H9 (cell line): ENCODE measurements around the gene AKT1. TPM values are rescaled to one million over a fixed set of nuclear protein-coding genes. Genes with fewer than 3 reads are reported as not detected.

Experiments
- DNase-seq: peaks from one replicate; pipeline ENCODE4 v3.0.0-alpha.2; 2017
- H2AFZ ChIP-seq: one replicate; pipeline ENCODE4 v1.6.1; 2013; ENCODE audit warnings: mild to moderate bottlenecking, low read length, control low read depth, moderate library complexity
- H2AK5ac ChIP-seq: 2 replicates; pipeline ENCODE4 v1.6.1; 2013; ENCODE audit warnings: low read length, control low read depth, mixed read lengths; ENCODE audit not compliant: insufficient read length
- H2BK120ac ChIP-seq: one replicate; pipeline ENCODE4 v1.6.1; 2013; ENCODE audit warnings: low read depth, mild to moderate bottlenecking, low read length, control low read depth, inconsistent platforms; ENCODE audit not compliant: poor library complexity, severe bottlenecking
- H2BK12ac ChIP-seq: 2 replicates; pipeline ENCODE4 v1.6.1; 2013; ENCODE audit warnings: low read length, control low read depth, mixed read lengths, low read depth; ENCODE audit not compliant: insufficient read length
- H2BK15ac ChIP-seq: 2 replicates; pipeline ENCODE4 v1.6.1; 2013; ENCODE audit warnings: low read depth, low read length, control low read depth
- H2BK20ac ChIP-seq: one replicate; pipeline ENCODE4 v1.6.1; 2013; ENCODE audit warnings: low read depth, mild to moderate bottlenecking, low read length, control low read depth, inconsistent platforms; ENCODE audit not compliant: poor library complexity, severe bottlenecking
- H2BK5ac ChIP-seq: 2 replicates; pipeline ENCODE4 v1.6.1; 2013; ENCODE audit warnings: low read length, control low read depth, mixed read lengths; ENCODE audit not compliant: insufficient read length
- H3K14ac ChIP-seq: 2 replicates; pipeline ENCODE4 v1.6.1; 2013; ENCODE audit warnings: low read length, control low read depth; ENCODE audit not compliant: insufficient read depth
- H3K18ac ChIP-seq: 2 replicates; pipeline ENCODE4 v1.6.1; 2013; ENCODE audit warnings: low read depth, mild to moderate bottlenecking, mixed read lengths, low read length, control low read depth; ENCODE audit not compliant: insufficient read length
- H3K23ac ChIP-seq: 2 replicates; pipeline ENCODE4 v1.6.1; 2013; ENCODE audit warnings: low read length, control low read depth, mixed read lengths, low read depth; ENCODE audit not compliant: insufficient read length
- H3K23me2 ChIP-seq: 2 replicates; pipeline ENCODE4 v1.6.1; 2013; ENCODE audit warnings: low read depth, mild to moderate bottlenecking, mixed read lengths, low read length, control low read depth; ENCODE audit not compliant: insufficient read length, poor library complexity, severe bottlenecking
- H3K27ac ChIP-seq: 2 replicates; pipeline ENCODE4 v1.5.1; 2013; ENCODE audit warnings: low read length, control low read depth, mixed read lengths, low read depth; ENCODE audit not compliant: insufficient read length
- H3K27me3 ChIP-seq: 2 replicates; pipeline ENCODE4 v1.6.1; 2013; ENCODE audit warnings: low read length, control low read depth, inconsistent platforms; ENCODE audit not compliant: insufficient read depth
- H3K4ac ChIP-seq: 2 replicates; pipeline ENCODE4 v1.6.1; 2013; ENCODE audit warnings: low read depth, mild to moderate bottlenecking, control low read depth, inconsistent platforms, low read length, moderate library complexity
- H3K4me1 ChIP-seq: 2 replicates; pipeline ENCODE4 v1.6.1; 2013; ENCODE audit warnings: low read length, control low read depth, inconsistent platforms; ENCODE audit not compliant: insufficient read depth
- H3K4me2 ChIP-seq: 2 replicates; pipeline ENCODE4 v1.6.1; 2013; ENCODE audit warnings: low read length, control low read depth, mixed read lengths; ENCODE audit not compliant: insufficient read length, insufficient read depth
- H3K56ac ChIP-seq: 2 replicates; pipeline ENCODE4 v1.6.1; 2013; ENCODE audit warnings: low read depth, mild to moderate bottlenecking, mixed read lengths, low read length, control low read depth; ENCODE audit not compliant: insufficient read length
- H3K79me1 ChIP-seq: 2 replicates; pipeline ENCODE4 v1.6.1; 2013; ENCODE audit warnings: low read depth, mild to moderate bottlenecking, moderate library complexity, low read length, control low read depth, inconsistent platforms; ENCODE audit not compliant: insufficient read depth, poor library complexity, severe bottlenecking
- H3K79me2 ChIP-seq: 2 replicates; pipeline ENCODE4 v1.6.1; 2013; ENCODE audit warnings: low read length, control low read depth, inconsistent platforms; ENCODE audit not compliant: insufficient read depth
- H3K9ac ChIP-seq: 2 replicates; pipeline ENCODE4 v1.6.1; 2013; ENCODE audit warnings: low read length, control low read depth, mixed read lengths; ENCODE audit not compliant: insufficient read length; ENCODE audit errors: extremely low read depth
- H3K9me3 ChIP-seq: one replicate; pipeline ENCODE4 v1.6.1; 2013; ENCODE audit warnings: low read depth, low read length, inconsistent platforms; ENCODE audit not compliant: control insufficient read depth
- H3T11ph ChIP-seq: one replicate; pipeline ENCODE4 v1.6.1; 2013; ENCODE audit warnings: mild to moderate bottlenecking, low read length, control low read depth, inconsistent platforms
- H4K20me1 ChIP-seq: one replicate; pipeline ENCODE4 v1.6.1; 2013; ENCODE audit not compliant: control insufficient read depth, insufficient read length, insufficient read depth
- H4K5ac ChIP-seq: 2 replicates; pipeline ENCODE4 v1.6.1; 2013; ENCODE audit warnings: low read depth, mild to moderate bottlenecking, mixed read lengths, low read length, control low read depth; ENCODE audit not compliant: insufficient read length
- H4K8ac ChIP-seq: replicated peaks from 2 replicates; pipeline ENCODE4 v1.6.1; 2013; ENCODE audit warnings: low read length, control low read depth, mixed read lengths, low read depth; ENCODE audit not compliant: insufficient read length
- H4K91ac ChIP-seq: 2 replicates; pipeline ENCODE4 v1.6.1; 2013; ENCODE audit warnings: low read depth, mild to moderate bottlenecking, moderate library complexity, mixed read lengths, low read length, control low read depth; ENCODE audit not compliant: insufficient read length
- H3K27ac Mint-ChIP-seq, 3 experiments: 2 replicates in 2 of 3; 3 replicates in 1 of 3; pipeline ENCODE4 v1.8.0; 2020 to 2021; ENCODE audit warnings: mixed read lengths in 3 of 3, mild to moderate bottlenecking in 1 of 3, moderate library complexity in 1 of 3
- H3K27me3 Mint-ChIP-seq: 2 replicates; pipeline ENCODE4 v1.8.0; 2021; ENCODE audit warnings: low read depth, mild to moderate bottlenecking, moderate library complexity, mixed read lengths
- H3K36me3 Mint-ChIP-seq, 3 experiments: 2 replicates in 2 of 3; 3 replicates in 1 of 3; pipeline ENCODE4 v1.8.0; 2020 to 2021; ENCODE audit warnings: low read depth in 3 of 3, mixed read lengths in 3 of 3; ENCODE audit not compliant: insufficient read depth in 1 of 3
- H3K4me1 Mint-ChIP-seq, 2 experiments: 2 replicates each; pipeline ENCODE4 v1.8.0; 2020; ENCODE audit warnings: mixed read lengths in 2 of 2
- H3K4me3 Mint-ChIP-seq, 2 experiments: 2 replicates in 1 of 2; 3 replicates in 1 of 2; pipeline ENCODE4 v1.8.0; 2020 to 2021; ENCODE audit warnings: mild to moderate bottlenecking in 2 of 2, mixed read lengths in 2 of 2, moderate library complexity in 1 of 2
- H3K9me3 Mint-ChIP-seq, 2 experiments: 2 replicates in 1 of 2; 3 replicates in 1 of 2; pipeline ENCODE4 v1.8.0; 2020; ENCODE audit warnings: mild to moderate bottlenecking in 2 of 2, mixed read lengths in 2 of 2, moderate library complexity in 1 of 2
- CTCF ChIP-seq: fragments of 200-600 bp; sonication (generic); conservative IDR thresholded peaks from 3 replicates; pipeline ENCODE4 v1.8.0; 2021; ENCODE audit warnings: antibody characterized with exemption, mild to moderate bottlenecking
- WGBS: extraction: QIAGEN DNeasy Blood & Tissue Kit; methylation state at CpG from one replicate; pipeline ENCODE4 v1.1.7; 2013; ENCODE audit warnings: missing lambda C conversion rate, low lambda C conversion rate, mixed read lengths; ENCODE audit not compliant: insufficient read length; ENCODE audit errors: extremely low coverage; 5-methylcytosine and 5-hydroxymethylcytosine counted together
- total RNA-seq: library from RNA; stranded (reverse); gene quantifications from 2 replicates; pipeline ENCODE4 v1.2.1, GENCODE V29; 2021

Gene AKT1
- total RNA-seq, 1 experiment from 2014 or later: 101 TPM

- H3K27ac ChIP-seq: no peak overlapping the region
- H3K14ac ChIP-seq: no peak overlapping the region
- H3K4ac ChIP-seq: no peak overlapping the region
- H3K56ac ChIP-seq: no peak overlapping the region
- H3K4me1 ChIP-seq: no peaks in the 10 kb centered on the region
- H3K4me1 Mint-ChIP-seq: peaks cover 24 to 28% of the 10 kb centered on the region in 2 experiments
- no peak overlapping the region for H3K27ac Mint-ChIP-seq
- no peak overlapping the region for H2BK5ac ChIP-seq
- H3K23ac ChIP-seq: no peak overlapping the region
- H2BK20ac ChIP-seq: no peak overlapping the region
- peaks cover 6 to 10% of the 10 kb centered on the region in 2 experiments; a peak in 3 of 5 replicates for H3K9me3 Mint-ChIP-seq
- H3K18ac ChIP-seq: no peak overlapping the region
- H3K79me2 ChIP-seq: no peaks in the 10 kb centered on the region; the same call in 1 of the 2 replicates
- H4K20me1 ChIP-seq: no peaks in the 10 kb centered on the region
- no peaks in the 10 kb centered on the region for H3K9me3 ChIP-seq
- DNase-seq: no peak
- H3K4me2 ChIP-seq: no peak overlapping the region
- H3K4me3 Mint-ChIP-seq: no peak overlapping the region; a peak in 1 of 5 replicates
- no peak overlapping the region for H3T11ph ChIP-seq
- no peak overlapping the region for H2BK12ac ChIP-seq
- no peak overlapping the region for H4K5ac ChIP-seq
- no CpG with 5 or more reads among the region's 3 CpGs for WGBS
- peaks cover 2% of the 10 kb centered on the region for H3K23me2 ChIP-seq
- no peak overlapping the region for H2AK5ac ChIP-seq
- no peak overlapping the region for H4K91ac ChIP-seq
- no peak overlapping the region for H2BK120ac ChIP-seq
- no peak overlapping the region for H2AFZ ChIP-seq
- H4K8ac ChIP-seq: no peak overlapping the region
- H3K36me3 Mint-ChIP-seq: peaks cover 17 to 43% (median 41%) of the 10 kb centered on the region in 3 experiments
- H3K79me1 ChIP-seq: no peaks in the 10 kb centered on the region
- H2BK15ac ChIP-seq: no peak overlapping the region
- TF ChIP-seq CTCF: no peak
- no peak overlapping the region for H3K9ac ChIP-seq
- H3K27me3 ChIP-seq: no peaks in the 10 kb centered on the region
- H3K27me3 Mint-ChIP-seq: no peaks in the 10 kb centered on the region; the same call in 1 of the 2 replicates
These were observed 30.0 kb downstream of the AKT1 start for GRCh38 chr14:104765517-104765916.
